GM18951 (cell line): ENCODE data around the gene SPEM1.

Experiments used
- POLR2A ChIP-seq: IDR thresholded peaks from 4 replicates; pipeline ENCODE4 v1.6.1; 2011; ENCODE audit warnings: mild to moderate bottlenecking; ENCODE audit not compliant: insufficient read length, insufficient read depth; ENCODE audit errors: extremely low read depth
- in situ Hi-C: fragments of 300-500 bp; cut with MboI; formaldehyde crosslinking; loops from one replicate; pipeline ENCODE4 v1.12.0; 2022; ENCODE audit warnings: low sequenced_read_pairs, mixed read lengths, inconsistent platforms; ENCODE audit not compliant: unreplicated experiment

Gene SPEM1, protein sequence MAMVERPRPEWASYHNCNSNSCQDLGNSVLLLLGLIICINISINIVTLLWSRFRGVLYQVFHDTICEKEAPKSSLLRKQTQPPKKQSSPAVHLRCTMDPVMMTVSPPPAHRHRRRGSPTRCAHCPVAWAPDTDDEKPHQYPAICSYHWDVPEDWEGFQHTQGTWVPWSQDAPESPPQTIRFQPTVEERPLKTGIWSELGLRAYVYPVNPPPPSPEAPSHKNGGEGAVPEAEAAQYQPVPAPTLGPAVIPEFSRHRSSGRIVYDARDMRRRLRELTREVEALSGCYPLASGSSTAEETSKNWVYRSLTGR

GRCh38 chr17:7419819-7420610, at the start of gene SPEM1:
SPEM1 (plus strand) TSS chr17:7420324; CDS start chr17:7420385, 61 bp downstream.
- TF ChIP-seq POLR2A = no peak
- in situ Hi-C loops = no loop called here

- in situ Hi-C loops = no loop called here
- no peak for TF ChIP-seq POLR2A
Observed at GRCh38 chr17:7370853-7371252, 49.3 kb upstream of the SPEM1 start.

DNA sequence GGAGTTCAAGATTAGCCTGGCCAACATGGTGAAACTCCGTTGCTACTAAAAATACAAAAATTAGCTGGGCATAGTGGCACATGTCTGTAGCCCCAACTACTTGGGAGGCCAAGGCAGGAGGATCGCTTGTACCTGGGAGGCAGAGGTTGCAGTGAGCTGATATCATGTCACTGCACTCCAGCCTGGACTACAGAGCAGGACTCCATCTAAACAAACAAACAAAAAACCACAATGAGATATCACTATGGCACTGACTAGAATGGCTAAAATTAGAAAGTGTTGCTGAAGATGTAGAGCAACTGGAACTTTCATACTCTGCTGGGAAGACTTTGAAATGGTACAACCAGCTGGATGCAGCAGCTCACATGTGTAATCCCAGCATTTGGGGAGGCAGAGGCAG, 45.8 kb upstream of the SPEM1 start:
- in situ Hi-C loops = no loop called here
- TF ChIP-seq POLR2A = no peak

DNA sequence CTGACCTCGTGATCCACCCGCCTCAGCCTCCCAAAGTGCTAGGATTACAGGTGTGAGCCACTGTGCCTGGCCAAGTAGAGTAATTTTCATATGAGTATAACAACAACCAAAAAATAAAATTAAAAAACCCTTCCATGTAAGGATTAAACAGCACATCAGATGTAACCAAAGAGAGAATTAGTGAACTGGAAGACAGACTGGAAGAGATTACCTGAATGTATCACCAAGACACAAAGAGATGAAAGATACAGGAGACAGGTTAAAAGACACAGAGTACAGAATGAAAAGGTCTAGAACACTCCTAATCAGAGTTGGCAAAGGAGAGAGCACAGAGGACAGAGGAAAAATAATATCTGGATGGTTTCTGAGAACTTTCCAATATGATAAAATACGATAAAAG, 41.0 kb upstream of the SPEM1 start:
- TF ChIP-seq POLR2A = no peak
- in situ Hi-C loops = no loop called here

DNA sequence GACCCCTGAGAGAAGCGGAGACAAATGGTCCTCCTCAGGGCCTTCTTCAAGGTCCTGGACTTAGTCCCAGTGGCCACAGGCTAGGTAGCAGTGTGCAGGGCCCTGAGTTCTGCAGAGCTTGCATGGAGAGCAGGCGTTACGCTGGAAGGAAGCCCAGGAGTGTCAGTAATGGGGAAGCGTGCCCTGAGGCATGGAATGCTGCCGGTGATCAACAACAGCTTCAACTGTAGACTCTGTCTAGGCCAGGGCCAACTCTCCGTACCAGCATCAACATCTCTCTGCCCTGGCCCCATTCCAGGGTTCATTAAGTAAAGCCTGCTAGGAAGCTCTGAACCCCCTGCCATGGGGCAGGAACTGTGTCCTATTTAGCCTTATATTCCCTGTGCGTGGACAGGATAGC, 39.8 kb upstream of the SPEM1 start:
- no peak for TF ChIP-seq POLR2A
- in situ Hi-C loops = no loop called here

- in situ Hi-C loops = no loop called here
- TF ChIP-seq POLR2A = no peak
Observed at GRCh38 chr17:7380855-7381683, 39.1 kb upstream of the SPEM1 start, which contains the start of gene TNK1. TNK1 (plus strand) TSS chr17:7381089; CDS start chr17:7382927, 1,838 bp downstream.

DNA sequence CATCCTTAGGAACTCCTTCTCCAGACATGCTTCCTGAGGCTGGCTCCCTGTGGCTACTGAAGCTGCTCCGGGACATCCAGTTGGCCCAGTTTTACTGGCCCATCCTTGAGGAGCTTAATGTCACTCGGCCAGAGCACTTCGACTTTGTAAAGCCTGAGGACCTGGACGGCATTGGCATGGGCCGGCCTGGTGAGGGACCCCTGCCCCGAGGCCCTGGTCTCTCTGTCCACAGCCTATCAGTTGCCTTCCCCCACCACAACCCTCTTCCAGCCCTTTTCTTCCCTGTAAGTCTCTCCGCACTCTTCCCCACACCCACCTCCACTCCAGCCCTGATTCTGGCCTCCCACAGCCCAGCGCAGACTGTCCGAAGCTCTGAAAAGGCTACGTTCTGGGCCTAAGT, 37.2 kb upstream of the SPEM1 start:
- no peak for TF ChIP-seq POLR2A
- in situ Hi-C loops = no loop called here

DNA sequence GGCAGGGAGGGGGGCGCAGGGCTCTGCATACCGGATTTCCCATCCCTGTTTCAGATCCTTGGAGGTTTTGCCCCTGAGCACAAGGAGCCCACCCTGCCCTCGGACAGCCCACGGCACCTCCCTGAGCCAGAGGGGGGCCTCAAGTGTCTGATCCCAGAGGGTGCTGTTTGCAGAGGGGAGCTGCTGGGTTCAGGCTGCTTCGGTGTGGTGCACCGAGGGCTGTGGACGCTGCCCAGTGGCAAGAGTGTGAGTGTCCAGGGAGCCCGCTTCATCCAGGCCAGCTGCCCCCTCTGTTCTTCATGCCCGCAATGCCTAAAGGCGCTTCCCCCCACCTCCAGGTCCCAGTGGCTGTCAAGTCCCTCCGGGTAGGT, 36.8 kb upstream of the SPEM1 start:
- TF ChIP-seq POLR2A = no peak
- in situ Hi-C loops = no loop called here

DNA sequence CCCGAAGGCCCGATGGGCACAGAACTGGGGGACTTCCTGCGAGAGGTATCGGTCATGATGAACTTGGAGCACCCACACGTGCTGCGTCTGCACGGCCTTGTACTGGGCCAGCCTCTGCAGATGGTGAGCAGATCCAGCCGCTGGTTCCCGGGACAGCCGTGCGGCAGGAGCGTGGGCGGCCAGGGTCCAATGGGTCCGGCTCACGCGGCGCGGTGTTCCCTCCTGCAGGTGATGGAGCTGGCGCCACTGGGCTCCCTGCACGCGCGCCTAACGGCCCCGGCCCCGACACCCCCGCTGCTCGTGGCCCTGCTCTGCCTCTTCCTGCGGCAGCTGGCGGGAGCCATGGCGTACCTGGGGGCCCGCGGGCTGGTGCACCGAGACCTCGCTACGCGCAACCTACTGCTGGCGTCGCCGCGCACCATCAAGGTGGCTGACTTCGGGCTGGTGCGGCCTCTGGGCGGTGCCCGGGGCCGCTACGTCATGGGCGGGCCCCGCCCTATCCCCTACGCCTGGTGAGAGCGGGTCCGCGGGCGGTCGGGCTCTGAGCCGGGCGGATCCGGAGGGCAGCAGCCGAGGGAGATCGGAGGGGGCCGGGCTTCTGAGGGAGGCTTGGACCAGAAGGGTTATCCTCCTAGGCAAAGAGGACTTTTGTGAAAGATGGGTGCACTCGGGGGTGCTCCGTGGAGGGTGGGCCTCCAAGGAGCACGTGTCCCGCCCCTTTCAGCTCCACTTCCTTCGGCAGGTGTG, 36.2 kb upstream of the SPEM1 start:
- peak; percentile 54 for TF ChIP-seq POLR2A
- in situ Hi-C loops = no loop called here

GRCh38 chr17:7384489-7385081, 35.5 kb upstream of the SPEM1 start:
- in situ Hi-C loops = no loop called here
- no peak for TF ChIP-seq POLR2A

DNA sequence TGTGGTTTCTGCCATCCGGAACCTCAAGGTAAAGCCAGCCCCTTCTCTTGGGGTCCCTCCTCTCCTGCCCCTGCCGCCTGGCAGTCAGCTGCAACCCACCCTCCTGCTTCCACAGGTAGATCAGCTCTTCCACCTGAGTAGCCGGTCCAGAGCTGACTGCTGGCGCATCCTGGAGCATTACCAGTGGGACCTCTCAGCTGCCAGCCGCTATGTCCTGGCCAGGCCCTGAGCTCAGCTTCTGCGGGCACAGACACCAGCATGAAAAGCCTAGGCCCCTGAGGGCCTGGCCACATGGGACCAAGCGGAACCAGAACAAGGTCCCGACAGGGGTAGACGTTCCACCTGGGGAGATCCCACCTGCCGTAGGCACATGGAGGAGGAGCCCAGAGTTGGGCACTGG, 31.3 kb upstream of the SPEM1 start:
- no peak for TF ChIP-seq POLR2A
- in situ Hi-C loops = no loop called here
